H1 (cell line): ENCODE data around the gene COL21A1.

ENCODE experiments used
- CBX5 ChIP-seq: fragments of 300-800, 300-1000 bp; sonication (generic); IDR thresholded peaks from 2 replicates; pipeline ENCODE4 v1.7.1; 2016; ENCODE audit warnings: antibody characterized with exemption, low read length, low read depth
- EZH2 ChIP-seq: fragments of 200-600 bp; sonication (generic); IDR thresholded peaks from 2 replicates; pipeline ENCODE4 v1.7.1; 2012; ENCODE audit warnings: low read depth, mild to moderate bottlenecking, moderate library complexity, low read length, inconsistent platforms; ENCODE audit not compliant: severe bottlenecking
- POLR2A ChIP-seq, 2 experiments: IDR thresholded peaks; 1 replicate in 1 of 2; 2 replicates in 1 of 2; pipeline ENCODE4 v1.6.1; 2011; ENCODE audit warnings: low read depth in 2 of 2, low read length in 2 of 2, mild to moderate bottlenecking in 2 of 2; ENCODE audit errors: control extremely low read depth in 1 of 2
- TAF1 ChIP-seq: IDR thresholded peaks from 2 replicates; pipeline ENCODE4 v1.6.1; 2011; ENCODE audit warnings: mild to moderate bottlenecking, low read depth, low read length

DNA sequence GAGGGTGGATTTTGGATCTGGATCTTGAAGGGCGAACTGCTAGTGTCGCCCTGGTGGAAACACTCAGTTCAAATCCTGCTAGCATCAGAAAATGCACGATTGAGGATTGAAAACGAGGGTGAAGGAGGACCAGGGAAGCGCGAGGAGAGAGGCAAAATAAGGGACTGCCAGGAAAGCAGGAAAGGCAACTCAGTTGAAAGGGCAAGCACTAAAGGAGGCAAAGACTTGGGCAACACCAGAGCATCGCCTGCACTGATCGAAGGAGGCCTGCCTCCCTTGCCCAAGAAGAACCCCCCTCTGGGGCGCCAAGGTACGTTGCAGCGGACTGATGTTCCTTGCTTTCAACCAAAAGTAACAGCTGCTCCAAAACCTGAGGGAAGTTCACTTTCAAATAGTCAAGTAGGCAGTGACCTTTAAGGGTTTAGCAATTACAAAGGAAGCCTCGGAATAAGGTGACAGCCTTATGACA is 308 bp upstream of the COL21A1 start:
- TF ChIP-seq POLR2A (IDR thresholded peaks at IDR 0.05; ENCODE audit: control extremely low read depth in 1 of 2, low read depth in 2 of 2, low read length in 2 of 2) (no peak), EZH2 (no peak), TAF1 (no peak), CBX5 (no peak)
